NB4 (cell line): Measurements from ENCODE around the gene SMARCA4.

ENCODE experiments used
- POLR2A ChIP-seq: IDR thresholded peaks from 2 replicates; pipeline ENCODE4 v1.6.1; 2011; ENCODE audit warnings: mild to moderate bottlenecking; ENCODE audit not compliant: insufficient read length; ENCODE audit errors: extremely low read depth
- TF ChIP-seq, protein P1 (sequence below): IDR thresholded peaks from one replicate; pipeline ENCODE4 v1.5.1; 2012; ENCODE audit warnings: low read depth, low read length

DNA sequence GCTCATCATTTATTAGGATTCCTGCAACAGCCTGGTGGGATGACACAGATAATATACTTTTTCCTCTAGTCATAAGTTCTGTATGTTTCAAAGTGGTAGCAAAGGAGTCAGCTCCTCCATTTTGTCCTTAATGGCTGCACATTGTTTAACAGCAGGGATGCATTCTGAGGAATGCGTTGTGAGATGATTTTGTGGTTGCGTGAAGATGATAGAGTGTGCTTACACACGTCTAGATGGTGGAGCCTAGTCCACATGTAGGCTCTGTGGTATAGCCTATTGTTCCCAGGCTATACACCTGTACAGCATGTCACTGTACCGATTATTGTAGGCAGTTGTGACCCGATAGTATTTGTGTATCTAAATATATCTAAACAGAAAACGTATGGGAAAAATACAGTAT lies 4.6 kb downstream of the SMARCA4 start:
- TF ChIP-seq, protein P1, sequence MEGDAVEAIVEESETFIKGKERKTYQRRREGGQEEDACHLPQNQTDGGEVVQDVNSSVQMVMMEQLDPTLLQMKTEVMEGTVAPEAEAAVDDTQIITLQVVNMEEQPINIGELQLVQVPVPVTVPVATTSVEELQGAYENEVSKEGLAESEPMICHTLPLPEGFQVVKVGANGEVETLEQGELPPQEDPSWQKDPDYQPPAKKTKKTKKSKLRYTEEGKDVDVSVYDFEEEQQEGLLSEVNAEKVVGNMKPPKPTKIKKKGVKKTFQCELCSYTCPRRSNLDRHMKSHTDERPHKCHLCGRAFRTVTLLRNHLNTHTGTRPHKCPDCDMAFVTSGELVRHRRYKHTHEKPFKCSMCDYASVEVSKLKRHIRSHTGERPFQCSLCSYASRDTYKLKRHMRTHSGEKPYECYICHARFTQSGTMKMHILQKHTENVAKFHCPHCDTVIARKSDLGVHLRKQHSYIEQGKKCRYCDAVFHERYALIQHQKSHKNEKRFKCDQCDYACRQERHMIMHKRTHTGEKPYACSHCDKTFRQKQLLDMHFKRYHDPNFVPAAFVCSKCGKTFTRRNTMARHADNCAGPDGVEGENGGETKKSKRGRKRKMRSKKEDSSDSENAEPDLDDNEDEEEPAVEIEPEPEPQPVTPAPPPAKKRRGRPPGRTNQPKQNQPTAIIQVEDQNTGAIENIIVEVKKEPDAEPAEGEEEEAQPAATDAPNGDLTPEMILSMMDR: no peak
- no peak for TF ChIP-seq POLR2A
